Activated naive CD8-positive, alpha-beta T cell treated with anti-CD3 and anti-CD28 coated beads, Interleukin-2, amount 10 ng/mL, durations not matched to agents 7 days and 5 days (primary cell): ENCODE measurements around the gene ZC3HAV1. TPM values are rescaled to one million over a fixed set of nuclear protein-coding genes. Genes with fewer than 3 reads are reported as not detected.
"Not testable (repeated sequence)": the region's sequence is repeated elsewhere in the genome, so short reads cannot be mapped to it uniquely, and the experiment has no call there.

Experiments used
- ATAC-seq: fragments of 150-1000 bp; cut with Tn5 transposase; one replicate; pipeline ENCODE4 v1.10.0; 2021; ENCODE audit warnings: low read depth, moderate library complexity
- POLR2A ChIA-PET: fragments of 350-600 bp; sonication (Branson Sonifier 250); formaldehyde crosslinking; loops from one replicate; lab custom pipeline; 2021; ENCODE audit warnings: antibody characterized with exemption; lab: Charles Lee
- DNase-seq: peaks from one replicate; pipeline ENCODE4 v3.0.0; 2021
- H3K27ac Mint-ChIP-seq: one replicate; pipeline ENCODE4 v1.8.0; 2022; ENCODE audit warnings: mild to moderate bottlenecking, mixed read lengths
- H3K27me3 Mint-ChIP-seq: one replicate; pipeline ENCODE4 v1.8.0; 2022; ENCODE audit warnings: mild to moderate bottlenecking, moderate library complexity, mixed read lengths
- H3K36me3 Mint-ChIP-seq: one replicate; pipeline ENCODE4 v1.8.0; 2021; ENCODE audit warnings: mild to moderate bottlenecking, mixed read lengths
- H3K4me1 Mint-ChIP-seq: one replicate; pipeline ENCODE4 v1.8.0; 2021; ENCODE audit warnings: mixed read lengths
- H3K4me3 Mint-ChIP-seq: one replicate; pipeline ENCODE4 v1.8.0; 2022; ENCODE audit warnings: mild to moderate bottlenecking, moderate library complexity, mixed read lengths
- H3K9me3 Mint-ChIP-seq: one replicate; pipeline ENCODE4 v1.8.0; 2021; ENCODE audit warnings: mixed read lengths
- total RNA-seq, 2 experiments: library from RNA; stranded (reverse); gene quantifications; one replicate each; pipeline ENCODE4 v1.2.3, GENCODE V29; 2021

Gene ZC3HAV1
- total RNA-seq, 2 experiments from 2014 or later = 136 TPM

DNA sequence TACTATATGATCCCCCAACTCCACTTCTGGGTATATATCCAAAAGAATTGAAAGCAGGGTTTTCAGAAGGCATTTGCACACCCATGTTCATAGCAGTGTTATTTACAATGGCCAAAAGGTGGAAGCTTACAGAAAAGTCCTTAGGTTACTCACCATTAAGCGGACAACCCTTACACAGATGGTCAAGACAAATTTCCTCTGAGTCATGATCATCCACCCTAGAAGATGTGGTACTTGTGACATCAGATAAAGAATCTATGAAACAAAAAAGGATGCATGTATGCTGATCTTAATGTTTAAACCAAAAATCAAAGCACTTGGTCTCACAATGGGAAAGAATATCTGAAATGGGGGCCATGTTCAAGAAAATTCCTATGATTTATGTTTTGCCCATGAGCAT, 31.1 kb downstream of the ZC3HAV1 start:
- ATAC-seq = no peak
- H3K27me3 Mint-ChIP-seq = no peaks in the 10 kb centered on the region
- POLR2A ChIA-PET = interaction anchor here (0.6 to 2.2 kb wide), 2 partner anchors 17 to 26 kb away, joined by 5 to 19 read pairs; no protein-coding TSS in a partner anchor
- H3K27ac Mint-ChIP-seq = no peak overlapping the region
- H3K4me3 Mint-ChIP-seq = no peak overlapping the region
- H3K36me3 Mint-ChIP-seq = peaks cover 50% of the 10 kb centered on the region
- H3K9me3 Mint-ChIP-seq = no peaks in the 10 kb centered on the region
- peaks cover 64% of the 10 kb centered on the region for H3K4me1 Mint-ChIP-seq
- no peak for DNase-seq

DNA sequence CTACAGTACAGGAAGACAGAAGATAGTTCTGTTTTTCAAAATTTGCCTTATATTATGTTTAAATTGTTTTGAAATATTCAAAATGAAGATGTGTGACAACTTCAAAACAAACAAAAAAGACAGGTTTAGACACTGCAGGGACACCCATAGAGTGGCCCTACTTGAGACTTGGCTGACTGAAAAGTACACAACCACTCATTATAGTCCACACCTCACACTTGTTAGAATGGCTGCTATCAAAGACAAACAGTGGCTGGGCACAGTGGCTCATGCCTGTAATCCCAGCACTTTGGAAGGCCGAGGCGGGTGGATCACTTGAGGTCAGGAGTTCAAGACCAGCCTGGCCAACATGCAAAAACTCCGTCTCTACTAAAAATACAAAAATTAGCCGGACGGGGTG, 31.8 kb downstream of the ZC3HAV1 start:
- H3K27me3 Mint-ChIP-seq, H3K4me3 Mint-ChIP-seq, ATAC-seq, H3K9me3 Mint-ChIP-seq, DNase-seq: not testable (repeated sequence)
- H3K27ac Mint-ChIP-seq = peak overlapping the region; percentile 56
- POLR2A ChIA-PET = interaction anchor here (1.0 to 2.2 kb wide), 2 partner anchors 17 to 27 kb away, joined by 3 to 19 read pairs; no protein-coding TSS in a partner anchor
- peaks cover 67% of the 10 kb centered on the region for H3K4me1 Mint-ChIP-seq
- peaks cover 50% of the 10 kb centered on the region for H3K36me3 Mint-ChIP-seq

DNA sequence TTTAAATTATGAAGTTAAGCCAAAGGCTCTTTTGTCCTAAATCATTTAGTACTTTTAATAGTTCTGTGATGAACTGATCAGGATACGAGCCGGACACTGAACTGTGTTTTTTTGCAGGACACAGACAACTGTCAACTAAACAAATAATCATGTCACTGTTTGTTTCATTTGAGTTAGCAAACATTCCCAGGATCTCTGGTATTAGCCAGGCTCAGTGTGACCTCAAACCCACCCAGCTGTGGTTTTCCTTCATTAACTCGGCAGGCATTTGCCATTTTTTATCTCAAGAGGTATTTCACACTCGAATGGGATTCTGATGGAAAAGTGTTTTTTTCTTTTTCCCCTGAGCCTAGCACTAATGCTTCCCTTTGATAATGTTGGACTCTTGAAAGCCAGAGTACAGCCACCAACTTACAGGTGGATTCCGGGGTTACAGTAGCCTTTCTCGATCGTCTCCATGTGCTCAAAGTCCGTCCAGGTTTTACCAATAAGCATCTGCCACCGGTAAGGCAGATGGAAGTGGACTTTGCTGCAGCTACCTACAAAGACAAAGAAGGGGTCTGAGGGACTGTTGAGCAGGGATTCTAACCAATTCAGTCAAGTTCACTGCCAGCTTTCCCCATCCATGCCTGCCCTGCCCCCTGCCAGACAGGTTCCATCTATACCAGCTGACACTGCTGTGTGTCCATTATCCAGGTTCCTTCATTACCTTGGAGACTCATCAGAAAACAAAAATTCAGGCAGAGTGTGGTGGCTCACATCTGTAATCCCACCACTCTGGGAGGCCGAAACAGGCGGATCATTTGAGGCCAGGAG, 33.4 kb downstream of the ZC3HAV1 start:
- H3K9me3 Mint-ChIP-seq = no peaks in the 10 kb centered on the region
- POLR2A ChIA-PET = interaction anchor here (0.6 to 4.0 kb wide), 3 partner anchors 12 to 22 kb away, joined by 3 to 32 read pairs (median 5); no protein-coding TSS in a partner anchor
- peaks cover 71% of the 10 kb centered on the region for H3K4me1 Mint-ChIP-seq
- H3K36me3 Mint-ChIP-seq = peaks cover 54% of the 10 kb centered on the region
- peak overlapping the region; percentile 51 for H3K27ac Mint-ChIP-seq
- ATAC-seq (no peak), DNase-seq (no peak)
- H3K27me3 Mint-ChIP-seq = no peaks in the 10 kb centered on the region
- H3K4me3 Mint-ChIP-seq = no peak overlapping the region

GRCh38 chr7:139075031-139075652, 34.4 kb downstream of the ZC3HAV1 start:
- POLR2A ChIA-PET = interaction anchor here (0.7 to 4.0 kb wide), 4 partner anchors 13 to 285 kb away, joined by 3 to 32 read pairs (median 4); partner anchors contain the start of gene LUC7L2

DNA sequence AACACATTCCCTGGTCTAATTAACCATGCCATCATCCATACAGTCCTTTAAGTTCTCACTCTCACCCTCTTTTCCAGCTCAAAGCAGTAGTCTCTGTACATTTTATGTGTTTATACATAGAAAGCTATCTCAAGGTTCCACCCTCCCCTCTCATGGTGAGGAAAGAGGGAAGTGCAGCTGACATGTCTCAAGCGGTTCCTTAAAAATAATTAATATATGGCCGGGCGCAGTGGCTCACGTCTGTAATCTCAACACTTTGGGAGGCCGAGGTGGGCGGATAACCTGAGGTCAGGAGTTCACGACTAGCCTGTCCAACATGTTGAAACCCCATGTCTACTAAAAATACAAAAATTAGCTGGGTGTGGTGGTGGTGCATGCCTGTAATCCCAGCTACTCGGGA, 36.7 kb downstream of the ZC3HAV1 start:
- H3K9me3 Mint-ChIP-seq = no peaks in the 10 kb centered on the region
- H3K4me1 Mint-ChIP-seq = peaks cover 47% of the 10 kb centered on the region

More at GRCh38 chr7:139075031-139075652, 34.4 kb downstream of the ZC3HAV1 start:
- Mint-ChIP-seq H3K4me1 (peaks cover 61% of the 10 kb centered on the region), H3K27ac (peak overlapping the region; percentile 77), H3K27me3 (no peaks in the 10 kb centered on the region), H3K4me3 (peak overlapping the region; percentile 60), H3K36me3 (peaks cover 47% of the 10 kb centered on the region), H3K9me3 (no peaks in the 10 kb centered on the region)
- DNase-seq (peak; percentile 61), ATAC-seq (peak; percentile 60)

GRCh38 chr7:139071680-139072079, 37.8 kb downstream of the ZC3HAV1 start:
- H3K27me3 Mint-ChIP-seq = no peaks in the 10 kb centered on the region
- peaks cover 50% of the 10 kb centered on the region for H3K36me3 Mint-ChIP-seq
- peaks cover 50% of the 10 kb centered on the region for H3K4me1 Mint-ChIP-seq
- peak overlapping the region; percentile 87 for H3K27ac Mint-ChIP-seq
- DNase-seq (peak; percentile 59), ATAC-seq (peak; percentile 70)
- no peaks in the 10 kb centered on the region for H3K9me3 Mint-ChIP-seq
- peak overlapping the region; percentile 74 for H3K4me3 Mint-ChIP-seq
- POLR2A ChIA-PET = interaction anchor here (1.0 to 1.8 kb wide), 3 partner anchors 12 to 48 kb away, joined by 4 to 8 read pairs (median 4); no protein-coding TSS in a partner anchor

More for the DNA sequence above, 36.7 kb downstream of the ZC3HAV1 start:
- Mint-ChIP-seq H3K27me3 (no peaks in the 10 kb centered on the region), H3K4me3 (peak overlapping the region; percentile 74), H3K36me3 (peaks cover 44% of the 10 kb centered on the region), H3K27ac (peak overlapping the region; percentile 87)
- POLR2A ChIA-PET = interaction anchor here (0.6 to 4.0 kb wide), 3 partner anchors 16 to 186 kb away, joined by 3 to 32 read pairs (median 4); no protein-coding TSS in a partner anchor
- DNase-seq (no peak), ATAC-seq (no peak)

- Mint-ChIP-seq H3K36me3 (peaks cover 62% of the 10 kb centered on the region), H3K27ac (peak overlapping the region; percentile 52), H3K4me1 (peaks cover 53% of the 10 kb centered on the region), H3K9me3 (no peaks in the 10 kb centered on the region), H3K4me3 (no peak overlapping the region), H3K27me3 (no peaks in the 10 kb centered on the region)
- ATAC-seq (peak; percentile 25), DNase-seq (no peak)
- POLR2A ChIA-PET = interaction anchor here (1.0 to 1.3 kb wide), 2 partner anchors 27 to 34 kb away, joined by 3 to 4 read pairs; no protein-coding TSS in a partner anchor
Measured at GRCh38 chr7:139068544-139069399, 40.7 kb downstream of the ZC3HAV1 start.

GRCh38 chr7:139066315-139066714, 43.2 kb downstream of the ZC3HAV1 start:
- DNase-seq (no peak), ATAC-seq (no peak)
- Mint-ChIP-seq H3K27me3 (no peaks in the 10 kb centered on the region), H3K27ac (no peak overlapping the region), H3K9me3 (no peaks in the 10 kb centered on the region), H3K4me3 (no peak overlapping the region), H3K4me1 (peaks cover 47% of the 10 kb centered on the region), H3K36me3 (peaks cover 57% of the 10 kb centered on the region)
- POLR2A ChIA-PET = no interaction called here

GRCh38 chr7:139065323-139065722, 44.2 kb downstream of the ZC3HAV1 start:
- Mint-ChIP-seq H3K4me3 (no peak overlapping the region), H3K27me3 (no peaks in the 10 kb centered on the region), H3K36me3 (peaks cover 64% of the 10 kb centered on the region), H3K9me3 (no peaks in the 10 kb centered on the region), H3K27ac (no peak overlapping the region), H3K4me1 (peaks cover 54% of the 10 kb centered on the region)
- ATAC-seq (no peak), DNase-seq (no peak)
- POLR2A ChIA-PET = no interaction called here

DNA sequence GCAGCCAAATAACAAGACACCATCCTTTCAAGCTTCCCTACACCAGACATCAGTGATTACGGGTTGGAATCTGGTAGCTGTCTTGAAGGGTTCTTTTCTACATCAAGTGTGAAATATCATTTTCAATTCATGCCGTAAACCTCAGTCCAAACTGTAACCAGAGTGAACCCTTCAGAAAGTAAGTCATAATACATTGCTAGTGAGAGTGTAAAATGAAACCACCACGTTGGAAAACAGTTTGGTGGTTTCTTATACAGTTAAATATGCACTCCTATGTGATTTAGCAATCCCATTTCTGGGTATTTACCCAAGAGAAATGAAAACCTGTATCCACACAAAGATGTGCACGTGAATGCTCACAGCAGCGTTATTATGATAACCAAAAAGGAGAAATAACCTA, 48.1 kb downstream of the ZC3HAV1 start:
- Mint-ChIP-seq H3K9me3 (no peaks in the 10 kb centered on the region), H3K36me3 (peaks cover 57% of the 10 kb centered on the region), H3K27me3 (no peaks in the 10 kb centered on the region), H3K27ac (peak overlapping the region; percentile 16), H3K4me1 (peaks cover 43% of the 10 kb centered on the region), H3K4me3 (no peak overlapping the region)
- POLR2A ChIA-PET = interaction anchor here (1.4 kb wide), 1 partner anchor 19 kb away, joined by 4 read pairs; no protein-coding TSS in a partner anchor
- ATAC-seq (no peak), DNase-seq (no peak)

DNA sequence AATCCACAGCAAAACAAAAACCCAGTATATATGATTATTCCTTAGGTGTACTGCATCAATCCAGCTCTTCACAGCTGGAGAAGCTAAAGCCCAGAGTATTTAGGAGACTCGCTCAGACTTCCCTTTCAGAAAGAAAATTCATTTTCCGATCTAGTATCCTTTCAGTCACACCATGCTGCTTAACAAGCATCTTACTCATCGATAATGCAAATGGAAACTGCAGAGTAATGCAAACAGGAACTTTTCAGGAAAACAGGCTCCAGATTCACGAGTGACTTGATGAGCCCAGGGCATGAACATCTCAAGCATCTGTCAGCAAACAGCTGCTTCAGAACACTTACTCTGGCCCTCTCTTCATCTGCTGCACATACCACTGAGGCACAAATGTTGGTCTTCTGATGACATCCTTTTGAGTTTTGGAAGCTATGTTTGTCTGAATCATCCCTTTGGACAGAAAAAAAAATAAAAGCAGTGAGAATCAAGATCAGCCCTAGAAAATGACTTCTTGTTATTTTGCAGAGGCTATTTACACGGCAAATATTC, 48.8 kb downstream of the ZC3HAV1 start:
- POLR2A ChIA-PET = interaction anchor here (1.4 kb wide), 1 partner anchor 19 kb away, joined by 4 read pairs; no protein-coding TSS in a partner anchor
- no peak overlapping the region for H3K4me3 Mint-ChIP-seq
- no peaks in the 10 kb centered on the region for H3K27me3 Mint-ChIP-seq
- H3K4me1 Mint-ChIP-seq = peaks cover 41% of the 10 kb centered on the region
- no peak for DNase-seq
- H3K27ac Mint-ChIP-seq = peak overlapping the region; percentile 16
- H3K36me3 Mint-ChIP-seq = peaks cover 54% of the 10 kb centered on the region
- H3K9me3 Mint-ChIP-seq = no peaks in the 10 kb centered on the region
- ATAC-seq = no peak

DNA sequence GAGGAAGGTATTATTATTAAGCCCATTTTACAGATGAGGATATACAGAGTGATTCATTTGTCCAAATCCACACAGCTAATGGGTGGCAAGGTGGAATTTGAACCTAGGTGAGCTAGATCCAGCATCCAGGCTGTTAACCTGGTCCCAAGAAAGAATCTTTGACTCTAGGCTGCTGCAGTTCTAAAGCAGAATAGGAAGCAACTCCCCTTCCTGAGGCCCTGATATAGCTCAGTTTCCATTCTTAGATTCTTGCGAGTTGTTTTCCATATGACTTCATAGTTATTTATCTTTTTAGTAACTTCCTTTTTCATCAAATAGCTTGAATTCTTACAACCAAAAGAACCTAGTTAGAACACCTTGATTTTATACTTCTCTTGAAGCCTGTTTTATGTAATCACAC, 49.6 kb downstream of the ZC3HAV1 start:
- ATAC-seq (no peak), DNase-seq (no peak)
- peaks cover 38% of the 10 kb centered on the region for H3K4me1 Mint-ChIP-seq
- POLR2A ChIA-PET = interaction anchor here (1.0 to 1.1 kb wide), 2 partner anchors 11 to 13 kb away, joined by 3 to 4 read pairs; no protein-coding TSS in a partner anchor
- no peak overlapping the region for H3K4me3 Mint-ChIP-seq
- no peaks in the 10 kb centered on the region for H3K27me3 Mint-ChIP-seq
- H3K9me3 Mint-ChIP-seq = no peaks in the 10 kb centered on the region
- H3K27ac Mint-ChIP-seq = peak overlapping the region; percentile 64
- H3K36me3 Mint-ChIP-seq = peaks cover 50% of the 10 kb centered on the region
